ENCODE data around the gene RAB29. TPM values are rescaled to one million over a fixed set of nuclear protein-coding genes. Genes with fewer than 3 reads are reported as not detected.
A peak's percentile ranks its signal among the peaks of the same experiment; 100 is the strongest.

RAB29 gene
- total RNA-seq, 1 experiment from 2014 or later: 11.0 TPM

DNA sequence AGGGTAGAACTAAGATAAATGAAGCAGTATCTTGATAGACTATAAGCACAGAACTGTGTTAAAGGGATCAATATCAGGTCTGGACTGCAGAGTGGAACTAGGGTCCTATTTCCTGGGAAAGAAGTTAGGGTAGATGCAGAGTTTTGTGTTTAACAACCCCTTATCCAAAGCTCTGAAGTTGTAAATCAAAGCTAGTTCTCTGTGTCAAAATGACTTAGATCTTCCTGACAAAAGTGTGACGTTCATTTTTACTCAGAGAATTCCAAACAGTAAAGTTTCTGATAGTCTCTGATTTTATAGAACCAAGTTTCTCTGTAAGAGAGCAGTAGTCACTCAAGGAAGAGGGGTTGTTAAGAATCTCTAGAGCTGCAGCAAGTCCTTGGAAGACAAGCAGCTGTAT is 33.6 kb downstream of the RAB29 start (continued):
- TF ChIP-seq, protein P1, sequence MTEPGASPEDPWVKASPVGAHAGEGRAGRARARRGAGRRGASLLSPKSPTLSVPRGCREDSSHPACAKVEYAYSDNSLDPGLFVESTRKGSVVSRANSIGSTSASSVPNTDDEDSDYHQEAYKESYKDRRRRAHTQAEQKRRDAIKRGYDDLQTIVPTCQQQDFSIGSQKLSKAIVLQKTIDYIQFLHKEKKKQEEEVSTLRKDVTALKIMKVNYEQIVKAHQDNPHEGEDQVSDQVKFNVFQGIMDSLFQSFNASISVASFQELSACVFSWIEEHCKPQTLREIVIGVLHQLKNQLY (CRISPR knock-in tag; IDR thresholded peaks at IDR 0.05): no peak
- TF ChIP-seq, protein P2, sequence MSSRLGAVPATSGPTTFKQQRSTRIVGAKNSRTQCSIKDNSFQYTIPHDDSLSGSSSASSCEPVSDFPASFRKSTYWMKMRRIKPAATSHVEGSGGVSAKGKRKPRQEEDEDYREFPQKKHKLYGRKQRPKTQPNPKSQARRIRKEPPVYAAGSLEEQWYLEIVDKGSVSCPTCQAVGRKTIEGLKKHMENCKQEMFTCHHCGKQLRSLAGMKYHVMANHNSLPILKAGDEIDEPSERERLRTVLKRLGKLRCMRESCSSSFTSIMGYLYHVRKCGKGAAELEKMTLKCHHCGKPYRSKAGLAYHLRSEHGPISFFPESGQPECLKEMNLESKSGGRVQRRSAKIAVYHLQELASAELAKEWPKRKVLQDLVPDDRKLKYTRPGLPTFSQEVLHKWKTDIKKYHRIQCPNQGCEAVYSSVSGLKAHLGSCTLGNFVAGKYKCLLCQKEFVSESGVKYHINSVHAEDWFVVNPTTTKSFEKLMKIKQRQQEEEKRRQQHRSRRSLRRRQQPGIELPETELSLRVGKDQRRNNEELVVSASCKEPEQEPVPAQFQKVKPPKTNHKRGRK (CRISPR knock-in tag; IDR thresholded peaks at IDR 0.05; ENCODE audit: borderline replicate concordance): no peak
- TF ChIP-seq, protein P3, sequence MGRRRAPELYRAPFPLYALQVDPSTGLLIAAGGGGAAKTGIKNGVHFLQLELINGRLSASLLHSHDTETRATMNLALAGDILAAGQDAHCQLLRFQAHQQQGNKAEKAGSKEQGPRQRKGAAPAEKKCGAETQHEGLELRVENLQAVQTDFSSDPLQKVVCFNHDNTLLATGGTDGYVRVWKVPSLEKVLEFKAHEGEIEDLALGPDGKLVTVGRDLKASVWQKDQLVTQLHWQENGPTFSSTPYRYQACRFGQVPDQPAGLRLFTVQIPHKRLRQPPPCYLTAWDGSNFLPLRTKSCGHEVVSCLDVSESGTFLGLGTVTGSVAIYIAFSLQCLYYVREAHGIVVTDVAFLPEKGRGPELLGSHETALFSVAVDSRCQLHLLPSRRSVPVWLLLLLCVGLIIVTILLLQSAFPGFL (CRISPR knock-in tag; IDR thresholded peaks at IDR 0.05; ENCODE audit: borderline replicate concordance): no peak
- TF ChIP-seq, protein P4, sequence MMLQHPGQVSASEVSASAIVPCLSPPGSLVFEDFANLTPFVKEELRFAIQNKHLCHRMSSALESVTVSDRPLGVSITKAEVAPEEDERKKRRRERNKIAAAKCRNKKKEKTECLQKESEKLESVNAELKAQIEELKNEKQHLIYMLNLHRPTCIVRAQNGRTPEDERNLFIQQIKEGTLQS (CRISPR knock-in tag; conservative IDR thresholded peaks at IDR 0.05): no peak
- no peak for TF ChIP-seq TCF7 (CRISPR knock-in tag; IDR thresholded peaks at IDR 0.05; ENCODE audit: low read depth)

DNA sequence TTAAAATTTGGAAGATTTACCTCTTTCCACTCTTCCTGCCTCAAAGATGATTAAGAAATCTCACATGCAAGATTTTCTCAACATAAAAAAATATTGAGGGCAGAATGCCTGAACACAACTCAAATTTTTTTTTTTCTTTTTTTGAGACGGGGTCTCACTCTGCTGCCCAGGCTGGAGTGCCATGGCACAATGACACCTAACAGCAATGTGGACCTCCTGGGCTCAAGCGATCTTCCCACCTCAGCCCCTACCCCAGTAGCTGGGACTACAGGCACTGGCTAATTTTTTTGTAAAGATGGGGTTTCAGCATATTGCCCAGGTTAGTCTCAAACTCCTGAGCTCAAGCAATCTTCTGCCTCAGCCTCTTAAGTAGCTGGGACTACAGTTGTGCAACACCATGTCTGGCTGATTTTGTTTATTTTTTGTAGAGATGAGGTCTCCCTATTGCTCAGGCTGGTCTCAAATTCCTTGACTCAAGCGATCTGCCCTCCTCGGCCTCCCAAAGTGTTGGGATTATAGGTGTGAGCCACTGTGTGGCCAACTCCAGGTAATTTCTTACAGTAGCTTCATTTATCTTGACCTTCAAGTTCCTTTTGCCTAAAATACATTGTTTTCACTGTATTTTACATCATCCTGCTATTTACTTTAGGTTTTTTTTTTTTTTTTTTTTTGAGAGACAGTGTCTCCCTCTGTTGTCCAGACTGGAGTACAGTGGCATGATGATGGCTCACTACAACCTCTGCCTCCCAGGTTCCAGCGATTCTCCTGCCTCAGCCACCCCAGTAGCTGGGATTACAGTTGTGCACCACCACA is 35.7 kb downstream of the RAB29 start:
- Mint-ChIP-seq H3K4me3 (no peak overlapping the region), H3K27me3 (ENCODE audit: low read depth) (no peaks in the 10 kb centered on the region), H3K9me3 (no peaks in the 10 kb centered on the region), H3K4me1 (peaks cover 42% of the 10 kb centered on the region), H3K36me3 (peaks cover 14% of the 10 kb centered on the region), H3K27ac (peak overlapping the region; percentile 78)
- DNase-seq (ENCODE audit: low spot score) (no peak), ATAC-seq (no peak; the same call in 1 of the 2 replicates)
- ChIA-PET CTCF (interaction anchor here (0.6 to 1.8 kb wide), 5 partner anchors 28 to 237 kb away, joined by 3 to 7 read pairs (median 4); no protein-coding TSS in a partner anchor), POLR2A (interaction anchor here (0.6 to 1.2 kb wide), 2 partner anchors 10 to 32 kb away, joined by 4 to 6 read pairs; no protein-coding TSS in a partner anchor)
- TF ChIP-seq, protein P5, sequence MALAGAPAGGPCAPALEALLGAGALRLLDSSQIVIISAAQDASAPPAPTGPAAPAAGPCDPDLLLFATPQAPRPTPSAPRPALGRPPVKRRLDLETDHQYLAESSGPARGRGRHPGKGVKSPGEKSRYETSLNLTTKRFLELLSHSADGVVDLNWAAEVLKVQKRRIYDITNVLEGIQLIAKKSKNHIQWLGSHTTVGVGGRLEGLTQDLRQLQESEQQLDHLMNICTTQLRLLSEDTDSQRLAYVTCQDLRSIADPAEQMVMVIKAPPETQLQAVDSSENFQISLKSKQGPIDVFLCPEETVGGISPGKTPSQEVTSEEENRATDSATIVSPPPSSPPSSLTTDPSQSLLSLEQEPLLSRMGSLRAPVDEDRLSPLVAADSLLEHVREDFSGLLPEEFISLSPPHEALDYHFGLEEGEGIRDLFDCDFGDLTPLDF (CRISPR knock-in tag; IDR thresholded peaks at IDR 0.05): no peak
- TF ChIP-seq ZNF121 (CRISPR knock-in tag; IDR thresholded peaks at IDR 0.05): peak; percentile 63; the same call in 1 of the 2 replicates

DNA sequence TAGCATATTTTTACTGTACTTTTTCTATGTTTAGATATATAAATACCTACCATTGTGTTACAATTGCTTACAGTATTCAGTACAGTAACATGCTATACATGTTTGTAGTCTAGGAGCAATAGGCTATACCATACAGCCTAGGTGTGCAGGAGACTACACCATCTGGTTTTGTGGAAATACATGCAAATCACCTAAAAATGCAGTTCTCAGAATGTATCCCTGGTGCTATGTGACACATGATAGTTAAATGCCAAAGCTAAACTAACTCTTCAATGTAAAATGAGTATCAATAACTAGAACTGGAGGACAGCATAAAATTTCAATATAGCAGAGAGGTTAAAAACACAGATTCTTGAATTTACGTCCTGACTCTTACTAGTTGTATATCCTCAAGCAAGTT is 40.1 kb downstream of the RAB29 start:
- Mint-ChIP-seq H3K9me3 (no peaks in the 10 kb centered on the region), H3K4me1 (peaks cover 17% of the 10 kb centered on the region), H3K4me3 (no peak overlapping the region), H3K36me3 (peaks cover 23% of the 10 kb centered on the region), H3K27me3 (ENCODE audit: low read depth) (no peaks in the 10 kb centered on the region), H3K27ac (peak overlapping the region; percentile 42; the same call in 1 of the 2 replicates)
- DNase-seq (ENCODE audit: low spot score): no peak
- CTCF ChIA-PET: interaction anchor here (1.2 kb wide), 1 partner anchor 242 kb away, joined by 3 read pairs; no protein-coding TSS in a partner anchor
- POLR2A ChIA-PET: no interaction called here
- ATAC-seq: no peak
- TF ChIP-seq, protein P6, sequence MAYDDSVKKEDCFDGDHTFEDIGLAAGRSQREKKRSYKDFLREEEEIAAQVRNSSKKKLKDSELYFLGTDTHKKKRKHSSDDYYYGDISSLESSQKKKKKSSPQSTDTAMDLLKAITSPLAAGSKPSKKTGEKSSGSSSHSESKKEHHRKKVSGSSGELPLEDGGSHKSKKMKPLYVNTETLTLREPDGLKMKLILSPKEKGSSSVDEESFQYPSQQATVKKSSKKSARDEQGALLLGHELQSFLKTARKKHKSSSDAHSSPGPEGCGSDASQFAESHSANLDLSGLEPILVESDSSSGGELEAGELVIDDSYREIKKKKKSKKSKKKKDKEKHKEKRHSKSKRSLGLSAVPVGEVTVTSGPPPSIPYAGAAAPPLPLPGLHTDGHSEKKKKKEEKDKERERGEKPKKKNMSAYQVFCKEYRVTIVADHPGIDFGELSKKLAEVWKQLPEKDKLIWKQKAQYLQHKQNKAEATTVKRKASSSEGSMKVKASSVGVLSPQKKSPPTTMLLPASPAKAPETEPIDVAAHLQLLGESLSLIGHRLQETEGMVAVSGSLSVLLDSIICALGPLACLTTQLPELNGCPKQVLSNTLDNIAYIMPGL (CRISPR knock-in tag; IDR thresholded peaks at IDR 0.05): no peak
- TF ChIP-seq, protein P7, sequence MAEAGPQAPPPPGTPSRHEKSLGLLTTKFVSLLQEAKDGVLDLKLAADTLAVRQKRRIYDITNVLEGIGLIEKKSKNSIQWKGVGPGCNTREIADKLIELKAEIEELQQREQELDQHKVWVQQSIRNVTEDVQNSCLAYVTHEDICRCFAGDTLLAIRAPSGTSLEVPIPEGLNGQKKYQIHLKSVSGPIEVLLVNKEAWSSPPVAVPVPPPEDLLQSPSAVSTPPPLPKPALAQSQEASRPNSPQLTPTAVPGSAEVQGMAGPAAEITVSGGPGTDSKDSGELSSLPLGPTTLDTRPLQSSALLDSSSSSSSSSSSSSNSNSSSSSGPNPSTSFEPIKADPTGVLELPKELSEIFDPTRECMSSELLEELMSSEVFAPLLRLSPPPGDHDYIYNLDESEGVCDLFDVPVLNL (CRISPR knock-in tag; IDR thresholded peaks at IDR 0.05; ENCODE audit: borderline replicate concordance, low read depth): no peak
- TF ChIP-seq ZNF671 (CRISPR knock-in tag; IDR thresholded peaks at IDR 0.05): no peak
- TF ChIP-seq ZNF423 (CRISPR knock-in tag; IDR thresholded peaks at IDR 0.05): no peak
- TF ChIP-seq SMAD3 (CRISPR knock-in tag; IDR thresholded peaks at IDR 0.05; ENCODE audit: borderline replicate concordance): no peak
- no peak for TF ChIP-seq SMAD4 (CRISPR knock-in tag; IDR thresholded peaks at IDR 0.05)
- TF ChIP-seq, protein P8, sequence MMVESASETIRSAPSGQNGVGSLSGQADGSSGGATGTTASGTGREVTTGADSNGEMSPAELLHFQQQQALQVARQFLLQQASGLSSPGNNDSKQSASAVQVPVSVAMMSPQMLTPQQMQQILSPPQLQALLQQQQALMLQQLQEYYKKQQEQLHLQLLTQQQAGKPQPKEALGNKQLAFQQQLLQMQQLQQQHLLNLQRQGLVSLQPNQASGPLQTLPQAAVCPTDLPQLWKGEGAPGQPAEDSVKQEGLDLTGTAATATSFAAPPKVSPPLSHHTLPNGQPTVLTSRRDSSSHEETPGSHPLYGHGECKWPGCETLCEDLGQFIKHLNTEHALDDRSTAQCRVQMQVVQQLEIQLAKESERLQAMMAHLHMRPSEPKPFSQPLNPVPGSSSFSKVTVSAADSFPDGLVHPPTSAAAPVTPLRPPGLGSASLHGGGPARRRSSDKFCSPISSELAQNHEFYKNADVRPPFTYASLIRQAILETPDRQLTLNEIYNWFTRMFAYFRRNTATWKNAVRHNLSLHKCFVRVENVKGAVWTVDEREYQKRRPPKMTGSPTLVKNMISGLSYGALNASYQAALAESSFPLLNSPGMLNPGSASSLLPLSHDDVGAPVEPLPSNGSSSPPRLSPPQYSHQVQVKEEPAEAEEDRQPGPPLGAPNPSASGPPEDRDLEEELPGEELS (CRISPR knock-in tag; IDR thresholded peaks at IDR 0.05): no peak
- no peak for TF ChIP-seq NFATC4 (CRISPR knock-in tag; IDR thresholded peaks at IDR 0.05)
- TF ChIP-seq, protein P4 (CRISPR knock-in tag; conservative IDR thresholded peaks at IDR 0.05): no peak
- TF ChIP-seq IRF2 (CRISPR knock-in tag; IDR thresholded peaks at IDR 0.05; ENCODE audit: borderline replicate concordance, low read depth): no peak
- TF ChIP-seq, protein P9, sequence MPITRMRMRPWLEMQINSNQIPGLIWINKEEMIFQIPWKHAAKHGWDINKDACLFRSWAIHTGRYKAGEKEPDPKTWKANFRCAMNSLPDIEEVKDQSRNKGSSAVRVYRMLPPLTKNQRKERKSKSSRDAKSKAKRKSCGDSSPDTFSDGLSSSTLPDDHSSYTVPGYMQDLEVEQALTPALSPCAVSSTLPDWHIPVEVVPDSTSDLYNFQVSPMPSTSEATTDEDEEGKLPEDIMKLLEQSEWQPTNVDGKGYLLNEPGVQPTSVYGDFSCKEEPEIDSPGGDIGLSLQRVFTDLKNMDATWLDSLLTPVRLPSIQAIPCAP (CRISPR knock-in tag; IDR thresholded peaks at IDR 0.05): no peak

All from WTC11 (cell line).